Measurements from ENCODE around the gene SSBP4.

GRCh38 chr19:18461471-18461870, 42.3 kb downstream of the SSBP4 start:
- TF ChIP-seq REST (IDR thresholded peaks at IDR 0.05; ENCODE audit: low read depth) = no peak
- no peak for TF ChIP-seq CTCF (IDR thresholded peaks at IDR 0.05 in 2 of 3, conservative IDR thresholded peaks at IDR 0.05 in 1 of 3; ENCODE audit: borderline replicate concordance in 1 of 3, insufficient read depth in 1 of 3, low read depth in 2 of 3, low read length in 2 of 3)
- no peak for TF ChIP-seq RAD21 (IDR thresholded peaks at IDR 0.05; ENCODE audit: low read depth)
- no peak for TF ChIP-seq POLR2A (IDR thresholded peaks at IDR 0.05; ENCODE audit: borderline replicate concordance, extremely low read depth, insufficient read depth, insufficient read length)

Data from HCT116 (cell line).